HCT116 (cell line): ENCODE results near the gene ISYNA1. TPM values are rescaled to one million over a fixed set of nuclear protein-coding genes. Genes with fewer than 3 reads are reported as not detected.

ENCODE experiments used
- ATAC-seq: fragments of 200-7000 bp; cut with Tn5 transposase; 2 replicates; pipeline ENCODE4 v1.9.1; 2020; ENCODE audit warnings: mild to moderate bottlenecking, moderate library complexity
- BruUV-seq: library from RNA; stranded (reverse); fragments of 400-500 nt; replicated peaks from 2 replicates; lab custom pipeline; 2021; lab: Mats Ljungman, UMichigan
- CTCF ChIA-PET: fragments of 300-600 bp; sonication (Branson Sonifier 250); formaldehyde crosslinking; loops from one replicate; lab custom pipeline; 2021; ENCODE audit warnings: antibody characterized with exemption; lab: Charles Lee
- POLR2A ChIA-PET: fragments of 300-600, 350-600 bp; sonication (Branson Sonifier 250); formaldehyde crosslinking; loops from one replicate; lab custom pipeline; 2021; ENCODE audit warnings: antibody characterized with exemption; lab: Charles Lee
- RAD21 ChIA-PET, 2 experiments: fragments of 300-600 bp; sonication (Branson Sonifier 250); formaldehyde crosslinking; loops; one replicate each; lab custom pipeline; 2023; ENCODE audit warnings: low total read pairs in 2 of 2; ENCODE audit not compliant: uncharacterized antibody in 2 of 2, unreplicated experiment in 2 of 2, low non-redundant PET in 1 of 2; lab: Charles Lee
- DNase-seq: peaks from one replicate; pipeline ENCODE4 v3.0.0-alpha.2; 2010; ENCODE audit warnings: low read depth, low spot score
- H2AFZ ChIP-seq: fragments of 200-600 bp; shearing (Covaris generic), sonication (generic); 2 replicates; pipeline ENCODE4 v1.6.1; 2017; ENCODE audit warnings: low read depth, mixed run types, mixed read lengths, antibody characterized with exemption, low read length; ENCODE audit not compliant: poor library complexity, severe bottlenecking
- H3K27ac ChIP-seq: 2 replicates; pipeline ENCODE4 v1.5.1; 2012; ENCODE audit warnings: low read depth, low read length
- H3K27me3 ChIP-seq: fragments of 200-600 bp; sonication (generic); 2 replicates; pipeline ENCODE4 v1.6.1; 2016; ENCODE audit warnings: mixed run types, low read length, mixed read lengths; ENCODE audit not compliant: insufficient read depth
- H3K36me3 ChIP-seq, 2 experiments: fragments of 200-500 bp in 1 of 2; fragments of 200-600 bp in 1 of 2; sonication (Bioruptor generic) in 1 of 2; sonication (generic) in 1 of 2; 2 replicates each; pipeline versions ENCODE4 v1.5.1 to v1.6.1; 2014 to 2016; ENCODE audit warnings: low read length in 2 of 2, inconsistent platforms in 1 of 2, mixed read lengths in 1 of 2, mixed run types in 1 of 2; ENCODE audit not compliant: insufficient read depth in 2 of 2, control insufficient read depth in 1 of 2
- H3K4me1 ChIP-seq, 2 experiments: fragments of 200-600 bp in 1 of 2; sonication (generic) in 1 of 2; 2 replicates each; pipeline versions ENCODE4 v1.5.1 to v1.6.1; 2012 to 2017; ENCODE audit warnings: low read length in 2 of 2, inconsistent platforms in 1 of 2, mild to moderate bottlenecking in 1 of 2, mixed read lengths in 1 of 2, mixed run types in 1 of 2, moderate library complexity in 1 of 2; ENCODE audit not compliant: insufficient read depth in 2 of 2, control insufficient read depth in 1 of 2
- H3K4me2 ChIP-seq: fragments of 200-600 bp; sonication (generic); 2 replicates; pipeline ENCODE4 v1.6.1; 2017; ENCODE audit warnings: mixed run types, low read length, mixed read lengths
- H3K4me3 ChIP-seq, 2 experiments: fragments of 200-600 bp in 1 of 2; sonication (generic) in 1 of 2; replicated peaks in 1 of 2; 2 replicates each; pipeline ENCODE4 v1.5.1; 2011 to 2016; ENCODE audit warnings: low read length in 2 of 2, control low read depth in 1 of 2, low read depth in 1 of 2, mild to moderate bottlenecking in 1 of 2, mixed read lengths in 1 of 2, mixed run types in 1 of 2
- H3K79me2 ChIP-seq: fragments of 200-600 bp; sonication (generic); 2 replicates; pipeline ENCODE4 v1.6.1; 2017; ENCODE audit warnings: mild to moderate bottlenecking, mixed run types, low read length, moderate library complexity, mixed read lengths; ENCODE audit not compliant: insufficient read depth
- H3K9ac ChIP-seq: fragments of 200-600 bp; sonication (generic); 2 replicates; pipeline ENCODE4 v1.6.1; 2016; ENCODE audit warnings: low read length, mixed read lengths
- H3K9me2 ChIP-seq: fragments of 200-600 bp; sonication (generic), shearing (Covaris generic); 2 replicates; pipeline ENCODE4 v1.6.1; 2017; ENCODE audit warnings: mixed run types, mild to moderate bottlenecking, moderate library complexity; ENCODE audit not compliant: insufficient read depth
- H3K9me3 ChIP-seq, 2 experiments: fragments of 200-500 bp in 1 of 2; fragments of 200-600 bp in 1 of 2; sonication (Bioruptor generic) in 1 of 2; sonication (generic) in 1 of 2; 2 replicates each; pipeline ENCODE4 v1.6.1; 2014 to 2017; ENCODE audit warnings: low read length in 2 of 2, mixed read lengths in 2 of 2, inconsistent platforms in 1 of 2, low read depth in 1 of 2, mild to moderate bottlenecking in 1 of 2, mixed run types in 1 of 2, moderate library complexity in 1 of 2; ENCODE audit not compliant: control insufficient read depth in 1 of 2, insufficient read depth in 1 of 2
- H4K20me1 ChIP-seq: fragments of 200-600 bp; sonication (generic), shearing (Covaris generic); 2 replicates; pipeline ENCODE4 v1.6.1; 2017; ENCODE audit warnings: mixed run types, mild to moderate bottlenecking, moderate library complexity; ENCODE audit not compliant: insufficient read depth
- CBX3 ChIP-seq: IDR thresholded peaks from 2 replicates; pipeline ENCODE4 v1.6.1; 2012; ENCODE audit warnings: low read depth
- EGR1 ChIP-seq: IDR thresholded peaks from 2 replicates; pipeline ENCODE4 v1.6.1; 2012; ENCODE audit warnings: low read depth
- ELF1 ChIP-seq: IDR thresholded peaks from 2 replicates; pipeline ENCODE4 v1.6.1; 2012; ENCODE audit warnings: low read depth, borderline replicate concordance
- EZH2 ChIP-seq: fragments of 200-600 bp; sonication (generic); IDR thresholded peaks from 2 replicates; pipeline ENCODE4 v1.6.1; 2017; ENCODE audit warnings: antibody characterized with exemption, mixed run types
- EZH2phosphoT487 ChIP-seq: fragments of 200-600 bp; IDR thresholded peaks from 2 replicates; pipeline ENCODE4 v1.6.1; 2018; ENCODE audit warnings: antibody characterized with exemption, borderline replicate concordance
- JUND ChIP-seq: IDR thresholded peaks from 2 replicates; pipeline ENCODE4 v1.6.1; 2012
- POLR2A ChIP-seq: IDR thresholded peaks from 2 replicates; pipeline ENCODE4 v1.7.0; 2011; ENCODE audit warnings: borderline replicate concordance; ENCODE audit not compliant: insufficient read depth, insufficient read length; ENCODE audit errors: extremely low read depth
- POLR2AphosphoS5 ChIP-seq: IDR thresholded peaks from 2 replicates; pipeline ENCODE4 v1.6.1; 2011; ENCODE audit warnings: mild to moderate bottlenecking, low read depth, low read length, moderate library complexity
- RAD21 ChIP-seq: IDR thresholded peaks from 2 replicates; pipeline ENCODE4 v1.6.1; 2012; ENCODE audit warnings: low read depth, mild to moderate bottlenecking
- SP1 ChIP-seq: IDR thresholded peaks from 2 replicates; pipeline ENCODE4 v1.6.1; 2012; ENCODE audit warnings: low read depth
- SRF ChIP-seq: IDR thresholded peaks from 2 replicates; pipeline ENCODE4 v1.6.1; 2012; ENCODE audit warnings: low read depth
- ZFX ChIP-seq: fragments of 450-650 bp; IDR thresholded peaks from 2 replicates; pipeline ENCODE4 v1.6.1; 2017
- ZNF274 ChIP-seq: fragments of 200-500 bp; sonication (Bioruptor generic); IDR thresholded peaks from 2 replicates; pipeline ENCODE4 v1.6.1; 2014; ENCODE audit warnings: mild to moderate bottlenecking, low read depth, low read length, inconsistent platforms
- intact Hi-C: fragments of 100-400 bp; cut with micrococcal nuclease; formaldehyde crosslinking; loops from 2 replicates; pipeline ENCODE4 v1.10.0; 2022
- total RNA-seq: library from RNA; stranded (reverse); gene quantifications from one replicate; pipeline ENCODE4 v1.2.1, GENCODE V29; 2021; ENCODE audit not compliant: unreplicated experiment
- TF ChIP-seq, protein P1 (sequence below), 3 experiments: fragments of 200-600 bp in 1 of 3; sonication (generic) in 1 of 3; IDR thresholded peaks in 2 of 3; conservative IDR thresholded peaks in 1 of 3; 2 replicates each; pipeline ENCODE4 v1.5.1; 2012 to 2017; ENCODE audit warnings: low read depth in 2 of 3, low read length in 2 of 3, antibody characterized with exemption in 1 of 3, borderline replicate concordance in 1 of 3, control low read depth in 1 of 3, mild to moderate bottlenecking in 1 of 3, mixed read lengths in 1 of 3, mixed run types in 1 of 3, moderate library complexity in 1 of 3; ENCODE audit not compliant: insufficient read depth in 1 of 3
- TF ChIP-seq, protein P2 (sequence below): IDR thresholded peaks from 2 replicates; pipeline ENCODE4 v1.6.1; 2012
- TF ChIP-seq, protein P3 (sequence below): IDR thresholded peaks from 2 replicates; pipeline ENCODE4 v1.6.1; 2012; ENCODE audit warnings: low read depth

The ISYNA1 gene
- total RNA-seq, 1 experiment from 2014 or later, result 365 TPM

DNA sequence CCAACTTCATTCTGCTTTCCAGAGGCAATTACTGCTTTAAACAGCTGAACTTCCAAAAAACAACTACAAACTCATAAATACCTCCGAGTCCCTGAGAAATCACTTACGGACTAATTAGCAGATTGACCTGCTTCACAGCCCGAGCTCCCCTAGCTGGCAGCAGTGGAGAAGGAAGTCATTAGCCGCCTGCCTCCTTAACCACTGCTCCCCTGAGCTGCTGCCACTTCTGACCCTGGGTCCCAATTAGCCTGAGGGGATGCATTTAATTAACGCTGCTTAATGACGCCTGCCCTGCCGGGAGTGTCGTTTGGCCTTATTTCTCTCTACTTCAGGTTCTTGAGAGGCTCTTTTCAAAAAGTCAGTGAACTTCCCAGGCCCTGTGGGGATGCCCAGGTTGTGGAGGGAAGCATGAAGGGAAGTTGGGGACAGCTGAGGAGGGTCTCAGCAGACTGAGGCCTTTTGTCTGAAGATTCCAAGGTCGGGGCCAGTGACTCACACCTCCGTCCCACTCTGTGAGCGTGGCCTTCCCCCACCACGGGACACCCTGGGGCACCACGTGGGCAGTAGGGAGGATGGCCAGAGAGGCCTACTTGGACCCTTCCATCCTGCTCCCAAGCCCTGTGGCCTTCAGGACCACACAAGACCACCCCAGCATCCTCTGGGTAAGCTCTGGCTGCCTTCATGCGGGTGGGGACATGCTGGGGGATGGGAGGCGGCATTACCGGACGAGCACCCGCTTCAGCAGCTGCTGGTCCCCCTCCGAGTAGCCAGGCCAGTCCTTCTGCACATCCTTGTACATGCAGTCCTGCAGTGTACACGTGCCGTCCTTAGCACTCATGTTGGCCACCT is 19.8 kb upstream of the ISYNA1 start:
- ATAC-seq (no peak), DNase-seq (no peak)
- ChIA-PET POLR2A (no interaction called here), CTCF (no interaction called here), RAD21 (no interaction called here)
- Histone ChIP-seq H3K9ac (no peak overlapping the region), H3K79me2 (no peaks in the 10 kb centered on the region), H3K36me3 (peaks cover 10 to 20% of the 10 kb centered on the region in 2 experiments; a peak in 3 of 4 replicates), H3K9me2 (no peaks in the 10 kb centered on the region), H3K4me2 (no peak overlapping the region), H3K27ac (no peak overlapping the region), H3K27me3 (no peaks in the 10 kb centered on the region), H3K4me1 (peaks cover 15 to 19% of the 10 kb centered on the region in 2 experiments), H3K4me3 (no peak overlapping the region), H4K20me1 (no peaks in the 10 kb centered on the region), H3K9me3 (no peaks in the 10 kb centered on the region), H2AFZ (no peak overlapping the region)
- intact Hi-C loops, result no loop called here
- no TSS peak for BruUV-seq
- TF ChIP-seq ELF1, result no peak
- TF ChIP-seq, protein P1, sequence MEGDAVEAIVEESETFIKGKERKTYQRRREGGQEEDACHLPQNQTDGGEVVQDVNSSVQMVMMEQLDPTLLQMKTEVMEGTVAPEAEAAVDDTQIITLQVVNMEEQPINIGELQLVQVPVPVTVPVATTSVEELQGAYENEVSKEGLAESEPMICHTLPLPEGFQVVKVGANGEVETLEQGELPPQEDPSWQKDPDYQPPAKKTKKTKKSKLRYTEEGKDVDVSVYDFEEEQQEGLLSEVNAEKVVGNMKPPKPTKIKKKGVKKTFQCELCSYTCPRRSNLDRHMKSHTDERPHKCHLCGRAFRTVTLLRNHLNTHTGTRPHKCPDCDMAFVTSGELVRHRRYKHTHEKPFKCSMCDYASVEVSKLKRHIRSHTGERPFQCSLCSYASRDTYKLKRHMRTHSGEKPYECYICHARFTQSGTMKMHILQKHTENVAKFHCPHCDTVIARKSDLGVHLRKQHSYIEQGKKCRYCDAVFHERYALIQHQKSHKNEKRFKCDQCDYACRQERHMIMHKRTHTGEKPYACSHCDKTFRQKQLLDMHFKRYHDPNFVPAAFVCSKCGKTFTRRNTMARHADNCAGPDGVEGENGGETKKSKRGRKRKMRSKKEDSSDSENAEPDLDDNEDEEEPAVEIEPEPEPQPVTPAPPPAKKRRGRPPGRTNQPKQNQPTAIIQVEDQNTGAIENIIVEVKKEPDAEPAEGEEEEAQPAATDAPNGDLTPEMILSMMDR (IDR thresholded peaks at IDR 0.05 in 2 of 3, conservative IDR thresholded peaks at IDR 0.05 in 1 of 3; ENCODE audit: borderline replicate concordance in 1 of 3, insufficient read depth in 1 of 3, low read depth in 2 of 3, low read length in 2 of 3), result no peak
- no peak for TF ChIP-seq ZFX
- TF ChIP-seq EGR1, result no peak
- TF ChIP-seq POLR2A, result no peak
- no peak for TF ChIP-seq POLR2AphosphoS5
- TF ChIP-seq ZNF274, result no peak
- TF ChIP-seq, protein P2, sequence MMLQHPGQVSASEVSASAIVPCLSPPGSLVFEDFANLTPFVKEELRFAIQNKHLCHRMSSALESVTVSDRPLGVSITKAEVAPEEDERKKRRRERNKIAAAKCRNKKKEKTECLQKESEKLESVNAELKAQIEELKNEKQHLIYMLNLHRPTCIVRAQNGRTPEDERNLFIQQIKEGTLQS, result no peak
- no peak for TF ChIP-seq JUND
- TF ChIP-seq SP1, result no peak
- TF ChIP-seq SRF, result no peak
- TF ChIP-seq CBX3, result no peak
- TF ChIP-seq, protein P3, sequence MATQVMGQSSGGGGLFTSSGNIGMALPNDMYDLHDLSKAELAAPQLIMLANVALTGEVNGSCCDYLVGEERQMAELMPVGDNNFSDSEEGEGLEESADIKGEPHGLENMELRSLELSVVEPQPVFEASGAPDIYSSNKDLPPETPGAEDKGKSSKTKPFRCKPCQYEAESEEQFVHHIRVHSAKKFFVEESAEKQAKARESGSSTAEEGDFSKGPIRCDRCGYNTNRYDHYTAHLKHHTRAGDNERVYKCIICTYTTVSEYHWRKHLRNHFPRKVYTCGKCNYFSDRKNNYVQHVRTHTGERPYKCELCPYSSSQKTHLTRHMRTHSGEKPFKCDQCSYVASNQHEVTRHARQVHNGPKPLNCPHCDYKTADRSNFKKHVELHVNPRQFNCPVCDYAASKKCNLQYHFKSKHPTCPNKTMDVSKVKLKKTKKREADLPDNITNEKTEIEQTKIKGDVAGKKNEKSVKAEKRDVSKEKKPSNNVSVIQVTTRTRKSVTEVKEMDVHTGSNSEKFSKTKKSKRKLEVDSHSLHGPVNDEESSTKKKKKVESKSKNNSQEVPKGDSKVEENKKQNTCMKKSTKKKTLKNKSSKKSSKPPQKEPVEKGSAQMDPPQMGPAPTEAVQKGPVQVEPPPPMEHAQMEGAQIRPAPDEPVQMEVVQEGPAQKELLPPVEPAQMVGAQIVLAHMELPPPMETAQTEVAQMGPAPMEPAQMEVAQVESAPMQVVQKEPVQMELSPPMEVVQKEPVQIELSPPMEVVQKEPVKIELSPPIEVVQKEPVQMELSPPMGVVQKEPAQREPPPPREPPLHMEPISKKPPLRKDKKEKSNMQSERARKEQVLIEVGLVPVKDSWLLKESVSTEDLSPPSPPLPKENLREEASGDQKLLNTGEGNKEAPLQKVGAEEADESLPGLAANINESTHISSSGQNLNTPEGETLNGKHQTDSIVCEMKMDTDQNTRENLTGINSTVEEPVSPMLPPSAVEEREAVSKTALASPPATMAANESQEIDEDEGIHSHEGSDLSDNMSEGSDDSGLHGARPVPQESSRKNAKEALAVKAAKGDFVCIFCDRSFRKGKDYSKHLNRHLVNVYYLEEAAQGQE, result no peak
- no peak for TF ChIP-seq EZH2phosphoT487
- no peak for TF ChIP-seq RAD21
- TF ChIP-seq EZH2, result no peak
